ENCODE results near the gene PKNOX2.

The PKNOX2 gene

DNA sequence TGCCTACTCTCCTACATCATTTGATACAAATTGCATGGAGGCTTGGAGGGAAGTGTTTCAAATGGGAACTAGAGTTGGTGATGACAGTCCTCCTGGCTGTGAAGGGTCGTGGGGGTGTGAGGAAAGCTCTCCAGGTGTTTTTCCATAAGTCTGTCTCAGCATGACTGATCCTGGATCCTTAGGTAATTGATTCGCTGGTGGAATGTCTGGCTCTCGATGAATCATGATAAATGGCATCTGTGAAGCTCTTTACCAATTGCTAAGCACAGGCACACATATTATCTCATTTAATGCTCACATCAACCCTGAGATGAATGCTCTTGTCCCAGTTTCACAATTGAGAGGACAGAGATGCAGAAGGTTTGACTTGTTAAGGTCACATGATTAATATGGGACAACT is 107.5 kb downstream of the PKNOX2 start:
- H3K27ac ChIP-seq (replicated peaks) = no peak overlapping the region
- TF ChIP-seq REST (IDR thresholded peaks at IDR 0.05; ENCODE audit: insufficient replicate concordance, low read depth) = no peak
- no peak overlapping the region for H3K4me3 ChIP-seq (replicated peaks; ENCODE audit: insufficient read depth, low read length)
- H3K27me3 ChIP-seq (ENCODE audit: insufficient read depth, poor library complexity, severe bottlenecking) = peaks cover 4% of the 10 kb centered on the region
- DNase-seq (ENCODE audit: low read depth in 1 of 2, low spot score in 1 of 2) = no peak

DNA sequence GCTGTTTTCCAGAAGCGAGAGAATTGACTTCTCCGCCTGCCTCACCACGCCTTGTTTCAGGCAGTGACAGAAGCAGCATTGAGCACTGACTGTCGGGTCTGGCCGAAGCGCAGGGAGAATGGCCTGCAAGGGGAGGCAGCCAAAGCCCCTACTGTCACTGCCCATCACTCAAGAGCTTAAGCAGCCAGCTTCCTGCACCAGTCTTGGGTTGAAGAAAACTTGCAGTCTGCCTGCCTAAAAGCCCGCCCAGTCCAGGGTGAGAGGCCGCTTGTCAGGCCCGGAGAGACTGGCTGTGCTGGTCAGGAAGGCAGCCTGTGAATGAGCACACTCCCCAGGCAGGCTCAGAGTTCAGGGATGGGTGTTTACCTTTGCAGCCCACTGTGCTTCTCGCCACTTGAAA is 108.3 kb downstream of the PKNOX2 start:
- no peak overlapping the region for H3K4me3 ChIP-seq (replicated peaks; ENCODE audit: insufficient read depth, low read length)
- H3K27ac ChIP-seq (replicated peaks) = no peak overlapping the region
- no peak for TF ChIP-seq REST (IDR thresholded peaks at IDR 0.05; ENCODE audit: insufficient replicate concordance, low read depth)
- TF ChIP-seq GABPA (IDR thresholded peaks at IDR 0.05; ENCODE audit: low read depth) = no peak
- TF ChIP-seq POLR2AphosphoS5 (IDR thresholded peaks at IDR 0.05; ENCODE audit: low read depth) = no peak
- no peak for TF ChIP-seq CTCF (IDR thresholded peaks at IDR 0.05; ENCODE audit: insufficient read depth, low read length)
- TF ChIP-seq SPI1 (IDR thresholded peaks at IDR 0.05; ENCODE audit: borderline replicate concordance, low read depth) = no peak
- peaks cover 4% of the 10 kb centered on the region for H3K27me3 ChIP-seq (ENCODE audit: insufficient read depth, poor library complexity, severe bottlenecking)
- DNase-seq (ENCODE audit: low read depth in 1 of 2, low spot score in 1 of 2) = no peak

DNA sequence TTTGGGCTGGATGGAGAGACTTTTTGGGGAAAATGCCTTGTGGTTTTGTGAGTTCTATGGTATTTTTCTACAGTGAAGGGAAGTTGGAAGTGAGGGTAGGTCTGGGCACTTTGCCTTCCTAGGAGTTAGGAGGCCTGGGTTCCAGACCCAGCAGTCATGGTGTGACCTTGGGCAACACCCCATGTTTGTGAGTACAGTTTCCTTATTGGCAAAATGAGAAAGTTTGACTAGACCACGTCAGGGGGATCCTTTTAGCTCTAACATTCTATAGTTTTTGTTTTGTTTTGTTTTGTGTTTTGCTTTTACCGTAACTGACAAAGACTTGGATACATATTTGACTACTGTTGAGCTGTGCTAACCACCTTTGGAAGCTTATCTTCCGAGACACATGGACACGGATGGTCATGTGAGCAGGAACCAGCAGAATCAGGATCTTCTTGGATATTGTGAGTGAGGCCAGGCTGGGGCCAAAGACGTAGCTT is 109.0 kb downstream of the PKNOX2 start:
- no peak overlapping the region for H3K4me3 ChIP-seq (replicated peaks; ENCODE audit: insufficient read depth, low read length)
- TF ChIP-seq POLR2AphosphoS5 (IDR thresholded peaks at IDR 0.05; ENCODE audit: low read depth) (no peak), CTCF (IDR thresholded peaks at IDR 0.05; ENCODE audit: insufficient read depth, low read length) (no peak), REST (IDR thresholded peaks at IDR 0.05; ENCODE audit: insufficient replicate concordance, low read depth) (no peak), SPI1 (IDR thresholded peaks at IDR 0.05; ENCODE audit: borderline replicate concordance, low read depth) (no peak), GABPA (IDR thresholded peaks at IDR 0.05; ENCODE audit: low read depth) (no peak)
- H3K27me3 ChIP-seq (ENCODE audit: insufficient read depth, poor library complexity, severe bottlenecking) = peaks cover 4% of the 10 kb centered on the region
- no peak for DNase-seq (ENCODE audit: low read depth in 1 of 2, low spot score in 1 of 2)
- no peak overlapping the region for H3K27ac ChIP-seq (replicated peaks)

DNA sequence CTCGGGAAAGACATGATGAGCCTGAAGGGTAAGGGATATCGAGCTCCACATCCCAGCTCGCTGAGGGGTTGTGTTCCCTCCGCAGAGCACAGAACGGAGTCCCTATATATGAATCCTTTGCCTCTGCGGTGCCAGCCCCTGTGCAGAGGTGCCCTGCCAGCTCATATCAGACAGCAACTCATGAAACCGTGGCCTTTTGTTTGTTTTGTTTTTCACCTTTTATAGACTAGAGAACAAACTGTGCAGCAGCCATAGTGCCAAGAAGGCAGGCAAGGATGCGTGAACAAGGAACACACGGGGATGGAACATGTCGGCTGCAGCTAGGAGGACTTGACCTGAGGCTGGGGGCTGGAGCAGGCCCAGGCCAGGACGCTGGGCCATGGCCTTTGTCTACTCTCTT is 109.8 kb downstream of the PKNOX2 start:
- TF ChIP-seq GABPA (IDR thresholded peaks at IDR 0.05; ENCODE audit: low read depth) = no peak
- TF ChIP-seq POLR2AphosphoS5 (IDR thresholded peaks at IDR 0.05; ENCODE audit: low read depth) = no peak
- TF ChIP-seq SPI1 (IDR thresholded peaks at IDR 0.05; ENCODE audit: borderline replicate concordance, low read depth) = no peak
- no peak for TF ChIP-seq REST (IDR thresholded peaks at IDR 0.05; ENCODE audit: insufficient replicate concordance, low read depth)
- no peak for TF ChIP-seq CTCF (IDR thresholded peaks at IDR 0.05; ENCODE audit: insufficient read depth, low read length)
- DNase-seq (ENCODE audit: low read depth in 1 of 2, low spot score in 1 of 2) = no peak
- Histone ChIP-seq H3K27me3 (ENCODE audit: insufficient read depth, poor library complexity, severe bottlenecking) (peaks cover 4% of the 10 kb centered on the region), H3K4me3 (replicated peaks; ENCODE audit: insufficient read depth, low read length) (no peak overlapping the region), H3K27ac (replicated peaks) (no peak overlapping the region)
